NT2/D1 (cell line): Measurements from ENCODE around the gene GRK5.

Experiments used
- SUZ12 ChIP-seq: IDR thresholded peaks from 2 replicates; pipeline ENCODE4 v1.6.1; 2011; ENCODE audit not compliant: insufficient read length, insufficient read depth; ENCODE audit errors: extremely low read depth
- YY1 ChIP-seq: IDR thresholded peaks from 2 replicates; pipeline ENCODE4 v1.6.1; 2011; ENCODE audit not compliant: insufficient read length, insufficient read depth
- ZNF274 ChIP-seq: IDR thresholded peaks from 2 replicates; pipeline ENCODE4 v1.6.1; 2011; ENCODE audit warnings: mild to moderate bottlenecking, low read depth, low read length

- TF ChIP-seq ZNF274 (no peak), YY1 (no peak), SUZ12 (no peak)
Observed at GRCh38 chr10:119247550-119247894, 40.2 kb downstream of the GRK5 start.
